ENCODE data around the gene TAF1B.

GRCh38 chr2:9873337-9873736 is 30.1 kb downstream of the TAF1B start:
- TF ChIP-seq CTCF (IDR thresholded peaks at IDR 0.05) (no peak), POLR2A (IDR thresholded peaks at IDR 0.05) (no peak)

Measured in body of pancreas (tissue), 4 donors.